ENCODE measurements around the gene TAS2R7.

Gene TAS2R7, protein sequence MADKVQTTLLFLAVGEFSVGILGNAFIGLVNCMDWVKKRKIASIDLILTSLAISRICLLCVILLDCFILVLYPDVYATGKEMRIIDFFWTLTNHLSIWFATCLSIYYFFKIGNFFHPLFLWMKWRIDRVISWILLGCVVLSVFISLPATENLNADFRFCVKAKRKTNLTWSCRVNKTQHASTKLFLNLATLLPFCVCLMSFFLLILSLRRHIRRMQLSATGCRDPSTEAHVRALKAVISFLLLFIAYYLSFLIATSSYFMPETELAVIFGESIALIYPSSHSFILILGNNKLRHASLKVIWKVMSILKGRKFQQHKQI

DNA sequence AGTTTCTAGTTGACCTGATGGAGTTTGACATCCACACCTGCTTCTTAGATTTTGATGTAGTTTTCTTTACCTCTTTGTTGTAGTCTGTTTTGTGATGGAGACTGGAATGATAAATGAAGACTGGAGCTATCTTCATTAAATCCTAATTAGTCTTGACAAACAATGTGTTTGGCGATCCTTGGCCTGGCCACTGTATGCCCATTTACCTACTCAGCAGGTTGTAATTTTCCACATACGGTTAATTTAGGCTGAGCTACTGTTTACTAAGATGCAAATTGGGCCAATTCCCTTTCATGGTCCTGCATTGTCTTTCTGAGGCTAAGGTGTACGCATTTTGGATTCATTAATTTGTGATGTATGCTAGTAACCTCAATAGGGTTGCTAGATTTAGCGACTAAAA lies at the start of gene TAS2R7:
Gene TAS2R7, minus strand, starts transcription at position 41 of the 400 bp plus-strand sequence. CDS start 57 bp downstream, outside the sequence.
- TF ChIP-seq, protein P1, sequence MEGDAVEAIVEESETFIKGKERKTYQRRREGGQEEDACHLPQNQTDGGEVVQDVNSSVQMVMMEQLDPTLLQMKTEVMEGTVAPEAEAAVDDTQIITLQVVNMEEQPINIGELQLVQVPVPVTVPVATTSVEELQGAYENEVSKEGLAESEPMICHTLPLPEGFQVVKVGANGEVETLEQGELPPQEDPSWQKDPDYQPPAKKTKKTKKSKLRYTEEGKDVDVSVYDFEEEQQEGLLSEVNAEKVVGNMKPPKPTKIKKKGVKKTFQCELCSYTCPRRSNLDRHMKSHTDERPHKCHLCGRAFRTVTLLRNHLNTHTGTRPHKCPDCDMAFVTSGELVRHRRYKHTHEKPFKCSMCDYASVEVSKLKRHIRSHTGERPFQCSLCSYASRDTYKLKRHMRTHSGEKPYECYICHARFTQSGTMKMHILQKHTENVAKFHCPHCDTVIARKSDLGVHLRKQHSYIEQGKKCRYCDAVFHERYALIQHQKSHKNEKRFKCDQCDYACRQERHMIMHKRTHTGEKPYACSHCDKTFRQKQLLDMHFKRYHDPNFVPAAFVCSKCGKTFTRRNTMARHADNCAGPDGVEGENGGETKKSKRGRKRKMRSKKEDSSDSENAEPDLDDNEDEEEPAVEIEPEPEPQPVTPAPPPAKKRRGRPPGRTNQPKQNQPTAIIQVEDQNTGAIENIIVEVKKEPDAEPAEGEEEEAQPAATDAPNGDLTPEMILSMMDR (IDR thresholded peaks at IDR 0.05; ENCODE audit: extremely low read depth, insufficient read depth, missing control alignments): no peak
- DNase-seq (ENCODE audit: low spot score): no peak
- in situ Hi-C loops (cut with MboI; ENCODE audit: low pct_unique_long_range_greater_than_20kb, low sequenced_read_pairs, unreplicated experiment): no loop called here

DNA sequence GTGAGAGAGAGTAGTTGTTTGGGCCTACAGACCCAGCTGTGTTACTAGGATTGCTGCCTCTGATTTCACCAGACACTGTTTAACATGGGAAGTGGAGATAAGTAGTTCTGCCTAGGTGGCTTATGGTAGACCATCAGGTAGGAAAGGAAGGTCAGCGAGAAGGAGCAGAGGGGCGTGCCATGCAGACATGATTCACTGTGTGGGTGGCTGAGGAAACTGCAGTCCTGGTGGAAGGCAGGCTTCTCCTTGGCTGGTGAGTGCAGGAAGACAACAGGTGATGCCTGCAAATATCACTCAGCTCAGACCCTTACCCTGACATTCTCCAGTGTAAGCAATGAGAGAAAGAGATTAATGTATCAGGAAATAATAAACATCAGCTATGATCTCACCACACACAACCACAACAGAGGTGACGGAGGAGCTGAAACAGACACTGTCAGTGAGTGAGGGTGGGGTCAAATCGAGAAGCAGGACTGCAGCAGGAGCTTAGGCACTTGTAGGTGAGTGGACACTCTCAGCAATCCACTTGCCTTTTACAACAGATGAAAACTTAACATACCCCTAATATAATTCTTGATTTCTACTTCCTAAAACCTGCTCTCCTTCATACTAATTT lies 48.9 kb upstream of the TAS2R7 start:
- in situ Hi-C loops (cut with MboI; ENCODE audit: low pct_unique_long_range_greater_than_20kb, low sequenced_read_pairs, unreplicated experiment): no loop called here

DNA sequence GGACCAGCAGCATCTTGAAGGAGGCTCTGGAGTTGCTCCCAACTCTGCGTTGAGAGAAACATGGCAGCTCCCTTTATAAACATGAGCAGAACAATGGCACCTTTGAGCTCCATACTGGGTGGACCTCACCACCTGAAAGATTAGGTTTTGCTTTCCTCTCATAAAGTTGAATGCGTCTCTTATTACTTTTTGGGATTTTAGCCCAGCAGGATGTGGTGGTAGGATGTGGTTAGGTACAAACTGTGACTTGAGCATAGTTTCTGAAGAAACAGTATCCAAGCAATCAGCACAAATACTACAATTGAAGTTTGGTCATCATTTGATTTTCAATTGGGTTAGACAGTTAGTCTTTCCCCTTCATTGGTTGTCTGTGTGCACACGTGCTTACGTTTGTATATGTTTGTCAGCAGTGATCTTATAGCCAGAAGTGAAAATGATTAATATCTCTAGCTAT lies 47.0 kb upstream of the TAS2R7 start, which contains the start of gene PRR4:
Gene PRR4, minus strand, starts transcription at position 51 of the 454 bp plus-strand sequence. Its CDS starts 38 bp downstream, at position 13.
- in situ Hi-C loops (cut with MboI; ENCODE audit: low pct_unique_long_range_greater_than_20kb, low sequenced_read_pairs, unreplicated experiment): no loop called here
- TF ChIP-seq, protein P1 (IDR thresholded peaks at IDR 0.05; ENCODE audit: extremely low read depth, insufficient read depth, missing control alignments): no peak
- DNase-seq (ENCODE audit: low spot score): no peak

More for the DNA sequence above, 48.9 kb upstream of the TAS2R7 start:
- DNase-seq (ENCODE audit: low spot score): no peak
- TF ChIP-seq, protein P1 (IDR thresholded peaks at IDR 0.05; ENCODE audit: extremely low read depth, insufficient read depth, missing control alignments): no peak

DNA sequence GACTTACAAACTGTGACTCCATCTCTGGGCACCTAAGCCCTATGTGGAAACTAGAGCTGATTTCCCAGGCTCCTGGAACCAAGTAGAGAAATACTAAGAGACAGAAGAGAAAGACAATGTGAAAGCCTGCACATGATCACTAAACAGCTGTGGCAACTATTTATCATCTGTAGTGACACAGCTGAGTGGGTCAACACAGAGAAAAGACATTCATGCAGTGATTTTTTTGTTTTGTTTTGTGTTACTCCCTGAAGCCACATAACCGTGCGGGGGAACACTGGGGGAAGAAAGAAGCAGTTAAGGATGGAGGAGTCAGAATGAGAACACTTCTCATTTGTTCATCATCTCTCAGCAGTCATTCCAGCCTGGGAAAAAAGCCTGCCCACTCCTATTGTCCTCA lies 45.3 kb upstream of the TAS2R7 start:
- in situ Hi-C loops (cut with MboI; ENCODE audit: low pct_unique_long_range_greater_than_20kb, low sequenced_read_pairs, unreplicated experiment): no loop called here
- TF ChIP-seq, protein P1 (IDR thresholded peaks at IDR 0.05; ENCODE audit: extremely low read depth, insufficient read depth, missing control alignments): no peak
- no peak for DNase-seq (ENCODE audit: low spot score)

DNA sequence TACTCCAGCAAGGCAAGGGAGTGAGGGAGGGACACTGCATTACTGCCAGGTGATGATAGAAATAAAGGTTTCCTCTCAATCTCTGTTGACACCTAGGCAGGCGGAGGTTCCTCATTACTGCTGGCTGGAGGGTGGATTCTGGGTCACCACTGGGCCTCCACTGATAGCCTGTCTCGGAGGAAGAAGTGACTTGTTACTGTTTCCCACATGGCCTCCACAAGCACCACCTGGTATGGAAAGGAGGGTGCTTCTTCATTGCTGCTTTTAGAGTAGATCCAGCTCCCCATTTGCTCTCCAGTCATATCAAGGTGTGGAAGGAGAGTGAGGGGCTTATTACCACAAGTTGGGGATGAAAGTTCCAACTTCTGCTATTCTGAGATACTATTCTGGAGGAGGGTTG lies 40.4 kb upstream of the TAS2R7 start:
- TF ChIP-seq, protein P1 (IDR thresholded peaks at IDR 0.05; ENCODE audit: extremely low read depth, insufficient read depth, missing control alignments): no peak
- no peak for DNase-seq (ENCODE audit: low spot score)
- in situ Hi-C loops (cut with MboI; ENCODE audit: low pct_unique_long_range_greater_than_20kb, low sequenced_read_pairs, unreplicated experiment): no loop called here

DNA sequence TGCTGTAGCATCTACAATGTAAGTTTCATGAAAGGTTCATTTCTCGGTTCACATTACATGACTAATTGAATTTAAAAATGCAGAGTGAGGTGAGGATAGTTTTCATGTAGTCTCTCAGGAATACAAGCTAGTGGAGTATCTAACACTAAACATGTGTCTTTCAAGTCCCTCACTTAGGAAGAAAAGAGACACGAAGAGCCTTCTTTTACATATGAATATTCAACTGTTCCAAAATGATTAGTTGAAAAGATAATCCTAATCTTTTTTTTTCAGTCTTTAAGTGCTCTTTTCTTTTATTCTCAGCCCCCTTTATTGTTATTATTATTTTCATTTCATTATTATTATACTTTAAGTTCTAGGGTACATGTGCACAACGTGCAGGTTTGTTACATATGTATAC lies 36.0 kb upstream of the TAS2R7 start:
- TF ChIP-seq, protein P1 (IDR thresholded peaks at IDR 0.05; ENCODE audit: extremely low read depth, insufficient read depth, missing control alignments): no peak
- no peak for DNase-seq (ENCODE audit: low spot score)
- in situ Hi-C loops (cut with MboI; ENCODE audit: low pct_unique_long_range_greater_than_20kb, low sequenced_read_pairs, unreplicated experiment): no loop called here

All from GM13977 (cell line).